Muscle of arm (tissue), 14 donors: ENCODE data around the gene RABL2A. TPM values are rescaled to one million over a fixed set of nuclear protein-coding genes. Genes with fewer than 3 reads are reported as not detected.
"Not testable (repeated sequence)": the region's sequence is repeated elsewhere in the genome, so short reads cannot be mapped to it uniquely, and the experiment has no call there.

Source experiments
- DNase-seq: peaks from one replicate; pipeline ENCODE4 v3.0.0-alpha.2; 2013
- long read RNA-seq, 11 donors: transcript quantifications; one replicate each; lab custom pipeline, GENCODE V29; 2026
- polyA plus RNA-seq, 12 donors: library from polyadenylated mRNA; unstranded; fragments of 120-200 nt; gene quantifications; one replicate each; pipeline ENCODE4 v1.2.1, GENCODE V29; 2013; ENCODE audit not compliant: insufficient read length in 12 of 12

The RABL2A gene
- 100 to 1,000 TPM in 1 of 12 donors, 10 to 100 TPM in 11; 12.1 to 262 (median 17.7) TPM for polyA plus RNA-seq
- long read RNA-seq, donor 1, partial matches to known transcripts = 0 of 5 reads
- long read RNA-seq, donor 1, other reads (novel, unspliced or antisense) = 0 of 5 reads
- long read RNA-seq, donor 2, partial matches to known transcripts = 0 of 1 reads
- long read RNA-seq, donor 2, other reads (novel, unspliced or antisense) = 0 of 1 reads
- long read RNA-seq, donor 3, partial matches to known transcripts = 0 of 1 reads
- long read RNA-seq, donor 3, other reads (novel, unspliced or antisense) = 0 of 1 reads
- long read RNA-seq, donor 4, partial matches to known transcripts = 0 of 1 reads
- long read RNA-seq, donor 4, other reads (novel, unspliced or antisense) = 0 of 1 reads
- long read RNA-seq, donor 5, partial matches to known transcripts = 0 of 3 reads
- long read RNA-seq, donor 5, other reads (novel, unspliced or antisense) = 0 of 3 reads
- long read RNA-seq, donor 6, partial matches to known transcripts = 0 of 1 reads
- long read RNA-seq, donor 6, other reads (novel, unspliced or antisense) = 0 of 1 reads
- long read RNA-seq, donor 7, partial matches to known transcripts = 0 of 6 reads
- long read RNA-seq, donor 7, other reads (novel, unspliced or antisense) = 6 of 6 reads
- long read RNA-seq, donor 8 = 0 reads
- long read RNA-seq, donor 9 = 0 reads
- long read RNA-seq, donor 10 = 0 reads
- long read RNA-seq, donor 11 = 0 reads

DNA sequence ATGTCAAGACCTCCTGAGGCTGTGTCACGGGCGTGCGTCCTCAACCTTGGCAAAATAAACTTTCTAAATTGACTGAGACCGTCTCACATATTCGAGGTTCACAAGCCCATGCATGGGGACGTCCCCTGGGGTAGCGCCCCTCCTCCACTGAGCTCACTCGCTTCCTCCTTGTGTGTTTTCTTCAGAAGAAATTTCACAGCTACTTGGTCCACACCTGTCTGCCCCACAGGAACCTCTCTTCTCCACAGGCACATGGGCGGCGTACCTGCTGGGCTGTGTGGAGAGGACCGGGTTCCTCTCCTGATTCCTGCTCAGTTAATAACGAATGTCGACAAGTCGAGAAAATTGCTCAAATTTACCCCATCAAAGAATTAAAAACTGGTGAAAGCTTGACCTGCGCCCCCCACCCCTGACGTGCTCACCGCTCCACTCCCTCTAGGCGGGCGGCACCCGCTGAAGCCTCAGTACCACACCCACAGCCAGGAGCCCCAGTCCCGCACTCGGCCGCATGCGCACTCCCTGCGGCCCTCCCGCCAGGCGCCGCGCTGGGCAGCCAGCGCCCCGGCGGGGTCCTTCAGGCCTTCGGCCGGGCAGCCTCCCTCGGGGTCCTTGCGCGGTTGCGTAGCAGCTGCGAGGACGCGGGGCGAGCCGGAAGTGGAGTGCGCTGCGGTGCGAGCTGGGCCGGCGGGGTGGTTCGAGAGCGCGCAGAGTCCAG is at the start of gene RABL2A:
RABL2A (plus strand) TSS at position 651 of the 715 bp plus-strand sequence. CDS start 1,341 bp downstream, outside the sequence.
- peak; percentile 80 for DNase-seq

DNA sequence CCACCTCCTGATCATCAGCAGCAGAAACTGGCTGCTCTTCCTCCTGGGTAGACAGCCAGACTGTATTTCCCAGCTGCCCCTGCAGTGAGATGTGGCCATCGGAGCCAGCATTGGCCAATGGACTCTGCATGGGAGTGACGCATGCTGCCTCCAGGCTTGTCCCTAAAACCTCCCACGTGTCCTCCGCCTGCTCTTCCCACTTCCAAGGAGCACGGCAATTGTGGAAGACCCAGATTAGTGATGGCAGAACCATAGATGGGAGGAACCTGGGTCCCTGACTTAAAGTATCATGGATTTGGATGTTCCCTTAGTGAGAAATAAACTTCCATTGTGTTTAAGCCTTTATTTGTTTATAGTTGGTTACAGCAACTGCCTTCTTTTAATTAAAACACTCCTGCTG is 48.6 kb upstream of the RABL2A start:
- DNase-seq = not testable (repeated sequence)

DNA sequence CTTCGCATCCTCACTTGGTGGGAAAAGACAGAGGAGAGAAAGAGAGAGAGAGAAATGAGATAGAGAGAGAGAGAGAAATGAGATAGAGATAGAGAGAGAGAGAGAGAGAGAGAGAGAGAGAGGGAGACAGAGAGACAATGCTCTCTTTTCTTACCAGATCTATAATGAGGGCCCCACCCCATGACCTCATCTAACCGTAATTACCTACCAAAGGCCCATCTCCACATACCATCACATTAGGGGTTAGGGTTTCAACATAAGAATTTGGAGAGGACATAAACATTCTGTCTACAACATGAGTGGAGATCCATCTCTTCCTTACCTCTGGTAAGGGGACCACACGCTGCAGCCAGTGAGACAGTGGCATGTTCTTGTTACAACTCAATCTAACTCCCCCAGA is 44.6 kb upstream of the RABL2A start:
- not testable (repeated sequence) for DNase-seq

DNA sequence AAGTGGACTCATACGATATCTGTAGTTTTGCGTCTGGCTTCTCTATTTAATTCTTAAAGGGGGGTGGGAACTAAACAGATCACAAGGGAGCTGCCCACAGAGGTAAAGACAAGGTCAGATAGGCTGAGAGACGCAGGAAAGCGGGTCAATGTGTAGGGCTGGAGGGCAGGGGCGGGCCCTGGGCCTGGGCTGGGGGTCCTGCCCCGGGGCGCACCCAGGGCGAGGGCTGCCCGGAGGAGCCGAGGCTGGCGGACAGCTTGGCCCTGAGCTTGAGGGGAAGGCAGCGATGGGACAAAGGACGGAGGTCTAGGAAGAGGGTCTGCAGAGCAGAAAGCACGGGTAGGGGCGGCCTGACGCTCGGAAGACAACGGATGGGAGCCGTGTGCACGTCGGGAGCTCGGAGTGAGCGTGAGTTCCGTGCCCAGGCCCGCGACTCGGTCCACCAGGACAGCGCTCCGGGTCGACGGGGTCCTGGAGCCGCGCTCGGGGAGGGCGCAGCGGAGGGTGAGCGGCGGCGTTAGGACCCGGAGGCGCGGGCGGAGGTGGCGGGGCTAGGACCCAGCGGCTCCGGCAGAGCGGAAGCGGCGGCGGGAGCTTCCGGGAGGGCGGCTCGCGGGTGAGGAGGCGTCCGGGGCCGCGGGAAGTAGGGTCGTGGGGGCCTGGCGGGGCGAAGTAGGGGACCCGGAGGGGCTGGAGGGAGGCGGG is 43.4 kb upstream of the RABL2A start:
- peak; percentile 81 for DNase-seq

DNA sequence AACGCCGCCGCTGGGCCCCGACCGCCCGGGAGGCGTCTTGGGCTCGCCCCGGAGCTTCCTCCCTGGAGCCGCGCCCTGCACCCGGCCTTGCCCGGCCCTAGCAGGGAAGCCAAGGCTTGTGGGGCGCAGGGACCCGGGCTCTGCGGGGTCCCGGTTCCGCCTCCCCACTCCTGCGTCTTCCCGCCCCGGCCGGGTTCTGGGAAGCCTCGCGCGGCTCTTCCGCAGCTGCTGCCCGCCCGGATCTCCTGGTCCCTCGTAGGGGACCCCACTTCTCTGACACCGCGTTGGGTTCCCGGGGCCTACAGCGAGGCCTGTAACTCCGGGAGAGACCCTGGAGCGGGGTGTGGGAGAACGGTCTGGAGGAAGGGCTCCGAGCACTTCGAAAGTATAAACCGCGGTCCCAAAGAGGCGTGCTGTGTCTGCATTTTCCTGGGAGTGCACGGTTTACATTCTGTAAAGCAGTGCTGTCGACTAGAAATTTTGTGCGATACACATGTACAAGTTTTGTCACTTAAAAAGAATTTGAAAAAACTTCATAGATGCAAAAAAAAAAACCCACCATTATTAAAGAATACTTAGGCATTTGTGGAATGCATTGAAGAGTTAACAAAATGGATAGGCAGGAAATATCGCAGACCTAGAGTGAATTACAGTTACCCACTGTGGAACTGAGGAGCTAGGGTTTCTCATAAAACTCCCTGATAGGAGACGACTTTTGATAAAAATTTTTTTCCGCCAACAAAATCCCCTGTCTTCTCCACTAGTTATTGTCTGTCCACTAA is 42.6 kb upstream of the RABL2A start:
- not testable (repeated sequence) for DNase-seq

DNA sequence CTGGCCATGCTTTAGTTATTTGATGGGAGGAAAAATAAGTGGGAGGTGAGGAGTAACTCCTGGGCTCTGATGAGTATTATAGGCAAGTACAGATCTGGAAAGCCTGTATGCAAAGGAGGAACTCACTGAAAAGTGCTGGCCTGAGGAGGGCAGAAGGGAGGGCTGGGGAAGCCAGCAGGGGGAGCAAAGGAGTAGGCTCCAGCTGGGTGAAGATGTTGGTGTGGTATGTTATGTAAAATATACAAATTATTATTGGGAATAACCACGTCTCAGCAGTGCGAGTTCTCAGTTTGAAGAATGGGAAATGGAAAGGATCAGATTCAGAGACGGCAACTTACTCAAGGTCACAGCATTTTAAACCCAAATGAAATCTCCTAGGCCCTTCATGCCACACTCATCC is 39.9 kb upstream of the RABL2A start:
- DNase-seq = not testable (repeated sequence)

DNA sequence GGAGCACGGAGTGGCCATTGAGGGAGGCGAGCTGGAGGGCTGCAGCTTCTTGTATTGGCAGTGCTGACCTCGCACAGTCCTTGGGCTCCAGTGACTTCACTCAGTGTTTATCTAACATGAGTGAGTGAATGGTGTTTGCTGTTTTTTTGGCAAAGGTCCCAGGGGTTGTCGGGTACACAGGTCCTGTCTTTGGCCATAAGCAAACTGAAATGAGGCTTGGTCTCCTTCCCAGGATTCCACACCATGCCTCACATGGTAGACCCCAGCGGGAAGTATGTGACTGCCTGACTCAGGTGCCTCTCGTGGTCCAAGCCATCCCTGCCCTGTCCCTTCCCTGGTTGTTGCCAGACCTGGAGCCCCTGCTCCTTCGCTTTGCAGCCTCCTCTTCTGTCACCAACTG is 37.5 kb upstream of the RABL2A start:
- not testable (repeated sequence) for DNase-seq

DNA sequence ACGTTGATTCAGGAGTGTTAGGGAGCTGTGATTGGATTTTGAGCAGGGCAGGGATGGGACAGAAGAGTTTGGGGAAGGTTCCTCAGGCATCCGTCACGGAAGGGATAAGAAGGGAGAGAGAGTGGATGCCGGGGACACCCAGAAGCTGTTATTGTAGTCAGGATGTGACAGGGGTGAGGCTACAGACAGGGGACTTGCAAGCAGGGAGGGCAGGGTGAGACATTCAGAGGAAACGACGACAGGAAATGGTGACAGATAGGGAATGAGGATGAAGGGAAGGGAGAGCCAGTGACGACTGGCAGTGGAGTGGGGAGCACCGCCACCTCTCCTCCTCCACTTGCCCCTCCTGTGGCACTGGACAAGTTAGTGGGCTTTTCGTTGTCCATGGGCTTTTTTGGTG is 35.1 kb upstream of the RABL2A start:
- DNase-seq = not testable (repeated sequence)

DNA sequence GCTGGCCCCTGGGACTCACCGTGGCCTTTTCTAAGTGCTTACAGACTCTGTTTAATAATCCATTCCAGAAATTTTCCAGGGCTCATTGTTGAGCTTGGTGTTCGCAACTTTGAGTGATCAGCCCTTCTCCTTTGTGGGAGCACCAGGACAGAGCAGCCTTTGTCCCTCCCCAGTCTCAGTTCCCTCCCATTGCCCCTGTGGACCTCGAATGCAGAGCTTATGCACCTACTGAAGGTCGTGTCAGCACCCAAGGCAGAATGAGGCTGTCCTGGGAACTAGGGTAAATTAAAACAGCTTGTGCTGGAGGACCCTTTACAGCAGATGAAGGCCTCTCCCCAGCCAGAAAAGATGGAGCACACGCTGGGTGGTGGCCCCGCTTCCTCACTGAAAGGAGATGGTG is 33.8 kb upstream of the RABL2A start:
- not testable (repeated sequence) for DNase-seq

DNA sequence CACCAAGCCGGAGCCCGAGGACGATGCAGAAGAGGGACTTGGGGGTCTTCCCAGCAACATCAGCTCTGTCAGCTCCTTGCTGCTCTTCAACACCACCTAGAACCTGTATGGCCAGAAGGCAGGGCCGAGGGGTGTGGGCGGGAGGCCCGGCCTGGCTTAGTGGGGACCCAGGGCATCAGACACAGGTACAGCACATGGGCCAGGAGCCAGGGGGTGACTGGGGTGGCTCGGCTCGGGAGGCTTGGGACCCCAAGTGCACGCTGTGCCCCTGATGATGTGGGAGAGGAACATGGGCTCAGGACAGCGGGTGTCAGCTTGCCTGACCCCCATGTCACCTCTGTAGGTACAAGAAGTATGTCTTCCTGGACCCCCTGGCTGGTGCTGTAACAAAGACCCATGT is 31.3 kb upstream of the RABL2A start:
- not testable (repeated sequence) for DNase-seq

DNA sequence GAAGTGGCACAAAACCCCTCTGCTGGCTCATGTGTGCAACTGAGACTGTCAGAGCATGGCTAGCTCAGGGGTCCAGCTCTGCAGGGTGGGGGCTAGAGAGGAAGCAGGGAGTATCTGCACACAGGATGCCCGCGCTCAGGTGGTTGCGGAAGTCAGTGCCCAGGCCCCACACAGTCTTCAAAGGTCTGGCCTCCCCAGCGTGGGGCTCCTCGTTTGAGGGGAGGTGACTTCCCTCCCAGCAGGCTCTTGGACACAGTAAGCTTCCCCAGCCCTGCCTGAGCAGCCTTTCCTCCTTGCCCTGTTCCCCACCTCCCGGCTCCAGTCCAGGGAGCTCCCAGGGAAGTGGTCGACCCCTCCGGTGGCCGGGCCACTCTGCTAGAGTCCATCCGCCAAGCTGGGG is 29.9 kb upstream of the RABL2A start:
- DNase-seq = not testable (repeated sequence)

DNA sequence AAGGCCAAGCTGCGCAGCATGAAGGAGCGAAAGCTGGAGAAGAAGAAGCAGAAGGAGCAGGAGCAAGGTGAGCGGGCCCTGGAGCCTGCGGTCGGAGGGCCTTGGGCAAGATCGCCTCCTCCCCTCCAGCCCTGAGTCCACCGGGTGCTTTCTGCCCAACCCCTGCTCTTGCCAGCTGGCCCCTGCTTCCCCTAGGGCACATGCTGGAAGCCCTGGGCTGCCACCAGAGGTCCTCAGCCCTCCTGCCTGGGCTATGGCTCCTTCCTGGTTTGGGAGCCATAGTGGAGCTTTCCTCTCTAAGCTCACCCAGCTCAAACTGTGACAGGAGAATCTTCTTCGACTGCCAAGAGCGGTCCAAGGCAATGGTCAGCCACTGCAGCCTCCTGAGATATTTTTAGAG is 29.5 kb upstream of the RABL2A start:
- not testable (repeated sequence) for DNase-seq

DNA sequence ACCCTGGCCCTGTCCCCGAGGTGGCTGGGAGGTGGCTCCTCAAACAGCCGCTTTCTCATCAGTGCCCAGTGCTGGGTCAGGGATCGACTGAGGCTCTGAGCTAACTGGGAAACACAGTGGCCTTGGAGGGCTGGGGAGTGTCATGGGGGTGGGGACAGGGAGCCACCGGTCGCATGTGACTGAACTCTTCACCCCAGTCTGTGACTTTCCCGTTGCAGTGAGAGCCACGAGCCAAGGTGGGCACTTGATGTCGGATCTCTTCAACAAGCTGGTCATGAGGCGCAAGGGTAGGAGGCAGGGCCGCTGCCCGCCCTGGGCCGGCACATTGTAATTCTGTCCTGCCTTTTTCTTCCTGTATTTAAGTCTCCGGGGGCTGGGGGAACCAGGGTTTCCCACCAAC is 28.9 kb upstream of the RABL2A start:
- DNase-seq = not testable (repeated sequence)

DNA sequence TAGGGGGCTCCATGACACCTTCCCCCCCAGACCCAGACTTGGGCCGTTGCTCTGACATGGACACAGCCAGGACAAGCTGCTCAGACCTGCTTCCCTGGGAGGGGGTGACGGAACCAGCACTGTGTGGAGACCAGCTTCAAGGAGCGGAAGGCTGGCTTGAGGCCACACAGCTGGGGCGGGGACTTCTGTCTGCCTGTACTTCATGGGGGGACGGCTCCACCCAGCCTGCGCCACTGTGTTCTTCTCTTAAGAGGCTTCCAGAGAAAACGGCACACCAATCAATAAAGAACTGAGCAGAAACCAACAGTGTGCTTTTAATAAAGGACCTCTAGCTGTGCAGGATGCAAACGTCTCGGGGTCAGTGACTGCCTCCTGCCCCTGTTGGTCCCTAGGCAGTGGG is 28.3 kb upstream of the RABL2A start:
- not testable (repeated sequence) for DNase-seq

DNA sequence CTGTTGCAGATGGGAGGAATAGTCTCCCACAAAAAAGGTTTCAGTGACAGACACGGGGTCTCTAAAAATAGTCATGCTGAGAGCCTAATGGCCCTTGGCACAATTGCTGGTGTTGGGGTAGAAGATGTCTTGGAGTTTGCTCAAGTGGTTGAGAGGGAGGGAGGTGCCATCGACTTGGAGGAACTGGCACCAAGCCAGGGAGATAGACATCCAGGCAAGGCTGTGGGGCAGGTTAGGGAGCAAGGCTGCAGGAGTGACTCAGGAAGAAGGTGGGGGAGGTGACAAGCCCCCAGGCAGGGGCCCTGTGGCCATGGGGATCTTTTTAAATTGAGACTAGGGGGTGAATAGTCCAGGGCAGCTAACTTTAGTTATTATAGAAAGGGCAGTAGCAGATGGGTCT is 27.9 kb upstream of the RABL2A start:
- DNase-seq = not testable (repeated sequence)

DNA sequence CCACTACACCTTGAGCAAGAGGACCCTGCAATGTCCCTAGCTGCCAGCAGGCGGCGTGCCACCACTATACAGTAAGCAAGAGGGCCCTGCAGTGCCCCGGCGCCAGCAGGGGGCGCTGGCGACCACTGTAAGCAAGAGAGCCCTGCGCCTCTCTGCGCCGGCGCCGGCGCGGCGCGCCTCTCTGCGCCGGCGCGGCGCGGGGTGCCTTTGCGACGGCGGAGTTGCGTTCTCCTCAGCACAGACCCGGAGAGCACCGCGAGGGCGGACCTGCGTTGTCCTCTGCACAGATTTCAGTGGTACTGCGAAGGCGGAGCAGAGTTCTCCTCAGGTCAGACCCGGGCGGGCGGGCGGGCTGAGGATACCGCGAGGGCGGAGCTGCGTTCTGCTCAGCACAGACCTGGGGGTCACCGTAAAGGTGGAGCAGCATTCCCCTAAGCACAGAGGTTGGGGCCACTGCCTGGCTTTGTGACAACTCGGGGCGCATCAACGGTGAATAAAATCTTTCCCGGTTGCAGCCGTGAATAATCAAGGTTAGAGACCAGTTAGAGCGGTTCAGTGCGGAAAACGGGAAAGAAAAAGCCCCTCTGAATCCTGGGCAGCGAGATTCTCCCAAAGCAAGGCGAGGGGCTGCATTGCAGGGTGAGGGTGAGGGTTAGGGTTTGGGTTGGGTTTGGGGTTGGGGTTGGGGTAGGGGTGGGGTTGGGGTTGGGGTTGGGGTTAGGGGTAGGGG is 24.9 kb upstream of the RABL2A start:
- DNase-seq = not testable (repeated sequence)

DNA sequence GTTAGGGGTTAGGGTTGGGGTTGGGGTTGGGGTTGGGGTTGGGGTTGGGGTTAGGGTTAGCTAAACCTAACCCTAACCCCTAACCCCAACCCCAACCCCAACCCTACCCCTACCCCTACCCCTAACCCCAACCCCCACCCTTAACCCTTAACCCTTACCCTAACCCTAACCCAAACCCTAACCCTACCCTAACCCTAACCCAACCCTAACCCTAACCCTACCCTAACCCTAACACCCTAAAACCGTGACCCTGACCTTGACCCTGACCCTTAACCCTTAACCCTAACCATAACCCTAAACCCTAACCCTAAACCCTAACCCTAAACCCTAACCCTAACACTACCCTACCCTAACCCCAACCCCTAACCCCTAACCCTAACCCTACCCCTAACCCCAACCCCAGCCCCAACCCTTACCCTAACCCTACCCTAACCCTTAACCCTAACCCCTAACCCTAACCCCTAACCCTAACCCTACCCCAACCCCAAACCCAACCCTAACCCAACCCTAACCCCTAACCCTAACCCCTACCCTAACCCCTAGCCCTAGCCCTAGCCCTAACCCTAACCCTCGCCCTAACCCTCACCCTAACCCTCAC is 24.1 kb upstream of the RABL2A start:
- DNase-seq = no peak

DNA sequence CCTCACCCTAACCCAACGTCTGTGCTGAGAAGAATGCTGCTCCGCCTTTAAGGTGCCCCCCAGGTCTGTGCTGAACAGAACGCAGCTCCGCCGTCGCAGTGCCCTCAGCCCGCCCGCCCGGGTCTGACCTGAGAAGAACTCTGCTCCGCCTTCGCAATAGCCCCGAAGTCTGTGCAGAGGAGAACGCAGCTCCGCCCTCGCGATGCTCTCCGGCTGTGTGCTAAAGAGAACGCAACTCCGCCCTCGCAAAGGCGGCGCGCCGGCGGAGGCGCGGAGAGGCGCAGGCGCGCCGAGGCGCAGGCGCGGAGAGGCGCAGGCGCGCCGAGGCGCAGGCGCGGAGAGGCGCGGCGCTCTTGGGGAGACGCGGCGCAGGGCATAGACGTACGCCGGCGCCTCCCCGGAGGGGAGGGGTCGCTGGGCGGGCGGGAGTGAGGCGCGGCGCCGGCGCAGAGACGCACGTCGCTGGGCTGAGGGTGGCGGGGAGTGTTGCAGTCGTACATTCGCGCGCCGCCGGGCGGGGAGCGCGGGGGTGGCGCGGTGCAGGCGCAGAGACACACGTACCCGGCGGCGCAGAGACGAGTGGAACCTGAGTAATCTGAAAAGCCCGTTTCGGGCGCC is 23.5 kb upstream of the RABL2A start:
- peak; percentile 87 for DNase-seq

DNA sequence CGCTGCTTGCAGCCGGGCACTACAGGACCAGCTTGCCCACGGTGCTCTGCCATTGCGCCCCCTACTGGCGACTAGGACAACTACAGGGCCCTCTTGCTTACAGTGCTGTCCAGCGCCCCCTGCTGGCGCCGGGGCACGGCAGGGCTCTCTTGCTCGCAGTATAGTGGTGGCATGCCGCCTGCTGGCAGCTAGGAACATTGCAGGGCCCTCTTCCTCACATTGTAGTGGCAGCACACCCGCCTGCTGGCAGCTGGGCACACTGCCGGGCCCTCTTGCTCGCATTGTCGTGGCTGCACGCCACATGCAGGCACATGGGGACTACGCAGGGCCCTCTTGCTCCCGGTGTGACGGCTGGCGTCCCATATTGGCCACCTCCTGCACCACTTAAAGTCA is 23.0 kb upstream of the RABL2A start:
- peak; percentile 89 for DNase-seq
